ENCODE data around the gene DSTN. TPM values are rescaled to one million over a fixed set of nuclear protein-coding genes. Genes with fewer than 3 reads are reported as not detected.

Gene DSTN
- total and polyA plus RNA-seq, 2 donors: 60.7 to 310 TPM

DNA sequence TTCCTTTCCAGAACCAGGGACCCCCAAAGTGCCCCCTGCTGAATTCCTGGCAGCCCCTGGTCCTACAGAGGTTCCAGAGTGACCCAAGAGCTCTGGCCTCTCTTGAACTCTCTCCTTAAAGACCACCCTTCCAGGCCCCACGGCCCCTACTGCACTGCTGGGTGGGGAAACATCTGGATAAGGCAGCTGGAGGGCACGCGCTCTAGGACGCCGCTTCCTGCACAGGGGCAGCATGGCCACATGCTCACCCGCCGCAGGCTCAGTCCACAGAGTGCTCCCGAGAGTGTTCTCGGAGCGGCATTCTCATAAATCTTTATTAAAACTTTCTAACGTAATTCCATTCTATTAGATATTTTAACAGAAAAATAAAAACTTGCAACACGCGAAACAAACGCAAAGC, 75.1 kb downstream of the DSTN start:
- H3K4me1 ChIP-seq (ENCODE audit: control insufficient read depth in 2 of 2, insufficient read depth in 2 of 2, low read length in 2 of 2): peaks cover 7 to 44% of the 10 kb centered on the region in 2 donors
- H3K36me3 ChIP-seq (ENCODE audit: control insufficient read depth in 2 of 2, insufficient read depth in 2 of 2, low read length in 1 of 2): peaks cover 11 to 14% of the 10 kb centered on the region in 2 donors
- H3K27me3 ChIP-seq (ENCODE audit: control insufficient read depth in 2 of 2, insufficient read depth in 1 of 2, low read length in 1 of 2): no peaks in the 10 kb centered on the region
- DNase-seq (ENCODE audit: low read depth in 6 of 9, low spot score in 9 of 9): no peak
- H3K9me3 ChIP-seq (ENCODE audit: control insufficient read depth in 2 of 2, insufficient read depth in 1 of 2, low read length in 1 of 2): no peaks in the 10 kb centered on the region
- 96% methylated on average over 14 of the region's 14 CpGs for WGBS
- H3K27ac ChIP-seq (ENCODE audit: low read depth in 1 of 2, low read length in 1 of 2): no peak overlapping the region
- no peak overlapping the region for H3K4me3 ChIP-seq (ENCODE audit: low read length in 2 of 2)

DNA sequence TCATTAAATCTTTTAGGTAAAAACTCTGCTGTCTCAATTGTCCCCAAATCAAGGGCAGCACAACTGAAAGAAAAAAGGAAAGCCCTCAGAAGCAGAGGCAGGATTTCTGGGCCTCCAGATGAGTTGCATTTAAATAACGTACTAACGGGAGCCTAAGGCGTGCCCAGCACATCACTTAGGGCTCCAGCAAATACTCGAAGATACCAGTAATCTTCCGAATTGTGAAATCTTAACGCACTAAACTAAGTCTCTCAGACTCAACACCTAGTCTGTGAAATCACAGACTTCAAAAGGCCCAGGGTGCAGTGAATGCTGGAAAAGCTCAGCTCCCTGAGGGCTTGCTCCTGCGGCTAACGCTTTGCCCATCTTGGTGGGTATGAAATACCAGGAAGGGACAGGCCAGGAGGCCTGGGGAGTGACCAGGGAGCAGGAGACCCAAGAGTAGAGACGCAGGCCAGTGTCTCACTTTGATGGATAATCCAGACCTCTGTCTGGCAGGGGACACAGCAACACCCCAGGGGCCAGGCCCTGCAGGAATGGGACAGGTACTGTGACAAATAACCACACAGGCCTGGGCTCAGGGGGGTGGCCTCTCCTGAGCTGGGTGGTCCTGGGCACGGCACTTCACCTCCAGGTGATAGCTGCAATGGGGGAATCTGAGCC, 75.8 kb downstream of the DSTN start:
- Histone ChIP-seq H3K4me1 (ENCODE audit: control insufficient read depth in 2 of 2, insufficient read depth in 2 of 2, low read length in 2 of 2) (peaks cover 7 to 51% of the 10 kb centered on the region in 2 donors), H3K9me3 (ENCODE audit: control insufficient read depth in 2 of 2, insufficient read depth in 1 of 2, low read length in 1 of 2) (no peaks in the 10 kb centered on the region), H3K27me3 (ENCODE audit: control insufficient read depth in 2 of 2, insufficient read depth in 1 of 2, low read length in 1 of 2) (no peaks in the 10 kb centered on the region), H3K36me3 (ENCODE audit: control insufficient read depth in 2 of 2, insufficient read depth in 2 of 2, low read length in 1 of 2) (peaks cover 6 to 14% of the 10 kb centered on the region in 2 donors), H3K27ac (ENCODE audit: low read depth in 1 of 2, low read length in 1 of 2) (no peak overlapping the region), H3K4me3 (ENCODE audit: low read length in 2 of 2) (no peak overlapping the region)
- DNase-seq (ENCODE audit: low read depth in 6 of 9, low spot score in 9 of 9): no peak
- 97% methylated on average over 10 of the region's 10 CpGs for WGBS

DNA sequence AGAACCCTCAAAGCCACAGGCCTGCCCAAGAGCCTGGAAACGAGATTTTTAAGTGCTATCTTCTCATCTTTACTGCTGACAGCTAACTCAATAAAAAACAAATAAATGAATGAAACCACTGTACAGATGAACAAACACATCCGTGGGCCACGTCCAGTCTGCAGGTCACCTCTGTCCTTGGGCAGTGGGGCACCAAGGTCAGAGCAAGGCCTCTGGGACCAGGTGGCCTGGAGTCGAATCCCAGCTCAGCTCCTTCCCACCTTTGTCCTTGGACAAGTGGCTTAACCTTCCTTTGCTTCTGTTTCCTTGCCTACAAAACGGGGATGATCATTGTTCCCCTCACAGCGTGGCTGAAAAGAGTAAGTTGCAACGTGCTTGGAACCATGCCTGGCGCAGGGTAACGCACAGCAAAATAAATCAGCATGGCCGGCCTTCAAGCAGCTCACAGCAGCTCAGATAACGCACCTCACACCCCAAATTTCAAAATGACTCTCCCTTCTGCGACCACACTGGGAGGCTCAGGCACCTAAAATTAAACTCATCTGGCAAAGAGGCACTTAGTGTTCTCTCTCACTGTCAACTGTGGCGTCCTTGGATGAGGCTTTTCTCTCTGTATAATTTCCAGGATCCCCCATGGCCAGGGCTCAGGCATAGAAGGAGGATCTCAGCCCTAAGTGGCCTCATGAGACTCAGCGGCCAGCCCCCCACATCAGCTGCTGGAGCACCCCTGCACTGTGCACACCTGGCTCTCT, 76.5 kb downstream of the DSTN start:
- Histone ChIP-seq H3K36me3 (ENCODE audit: control insufficient read depth in 2 of 2, insufficient read depth in 2 of 2, low read length in 1 of 2) (peaks cover 2 to 6% of the 10 kb centered on the region in 2 donors), H3K27me3 (ENCODE audit: control insufficient read depth in 2 of 2, insufficient read depth in 1 of 2, low read length in 1 of 2) (no peaks in the 10 kb centered on the region), H3K27ac (ENCODE audit: low read depth in 1 of 2, low read length in 1 of 2) (no peak overlapping the region), H3K4me3 (ENCODE audit: low read length in 2 of 2) (no peak overlapping the region), H3K4me1 (ENCODE audit: control insufficient read depth in 2 of 2, insufficient read depth in 2 of 2, low read length in 2 of 2) (peaks cover 7 to 57% of the 10 kb centered on the region in 2 donors), H3K9me3 (ENCODE audit: control insufficient read depth in 2 of 2, insufficient read depth in 1 of 2, low read length in 1 of 2) (no peaks in the 10 kb centered on the region)
- no peak for DNase-seq (ENCODE audit: low read depth in 6 of 9, low spot score in 9 of 9)
- WGBS: 91% methylated on average over 14 of the region's 14 CpGs

DNA sequence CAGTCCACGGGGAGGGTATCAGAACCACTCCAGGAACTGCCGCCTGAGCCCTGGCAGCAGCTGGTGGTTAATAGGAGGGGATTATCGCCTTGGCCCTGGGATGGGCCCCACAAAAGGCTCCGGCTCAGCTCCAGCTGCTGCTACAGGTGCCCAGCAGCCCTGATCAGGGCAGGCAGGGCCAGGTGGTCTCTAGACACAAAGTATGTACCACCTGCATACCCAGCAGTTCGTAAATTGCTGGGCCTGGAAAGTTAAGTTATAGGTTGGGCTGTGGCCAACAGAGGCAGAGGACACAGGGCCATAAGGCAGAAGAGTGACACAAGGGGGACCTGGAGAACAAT, 77.1 kb downstream of the DSTN start:
- H3K4me3 ChIP-seq (ENCODE audit: low read length in 2 of 2): no peak overlapping the region
- WGBS: 45% methylated on average over 5 of the region's 5 CpGs
- peaks cover 2% of the 10 kb centered on the region in 2 donors for H3K36me3 ChIP-seq (ENCODE audit: control insufficient read depth in 2 of 2, insufficient read depth in 2 of 2, low read length in 1 of 2)
- peak overlapping the region in 1 of 2 donors; percentile 26 for H3K27ac ChIP-seq (ENCODE audit: low read depth in 1 of 2, low read length in 1 of 2)
- no peaks in the 10 kb centered on the region for H3K9me3 ChIP-seq (ENCODE audit: control insufficient read depth in 2 of 2, insufficient read depth in 1 of 2, low read length in 1 of 2)
- DNase-seq (ENCODE audit: low read depth in 6 of 9, low spot score in 9 of 9): peak in 2 of 9 donors; percentile 45 to 63
- H3K4me1 ChIP-seq (ENCODE audit: control insufficient read depth in 2 of 2, insufficient read depth in 2 of 2, low read length in 2 of 2): peaks cover 7 to 63% of the 10 kb centered on the region in 2 donors
- no peaks in the 10 kb centered on the region for H3K27me3 ChIP-seq (ENCODE audit: control insufficient read depth in 2 of 2, insufficient read depth in 1 of 2, low read length in 1 of 2)

DNA sequence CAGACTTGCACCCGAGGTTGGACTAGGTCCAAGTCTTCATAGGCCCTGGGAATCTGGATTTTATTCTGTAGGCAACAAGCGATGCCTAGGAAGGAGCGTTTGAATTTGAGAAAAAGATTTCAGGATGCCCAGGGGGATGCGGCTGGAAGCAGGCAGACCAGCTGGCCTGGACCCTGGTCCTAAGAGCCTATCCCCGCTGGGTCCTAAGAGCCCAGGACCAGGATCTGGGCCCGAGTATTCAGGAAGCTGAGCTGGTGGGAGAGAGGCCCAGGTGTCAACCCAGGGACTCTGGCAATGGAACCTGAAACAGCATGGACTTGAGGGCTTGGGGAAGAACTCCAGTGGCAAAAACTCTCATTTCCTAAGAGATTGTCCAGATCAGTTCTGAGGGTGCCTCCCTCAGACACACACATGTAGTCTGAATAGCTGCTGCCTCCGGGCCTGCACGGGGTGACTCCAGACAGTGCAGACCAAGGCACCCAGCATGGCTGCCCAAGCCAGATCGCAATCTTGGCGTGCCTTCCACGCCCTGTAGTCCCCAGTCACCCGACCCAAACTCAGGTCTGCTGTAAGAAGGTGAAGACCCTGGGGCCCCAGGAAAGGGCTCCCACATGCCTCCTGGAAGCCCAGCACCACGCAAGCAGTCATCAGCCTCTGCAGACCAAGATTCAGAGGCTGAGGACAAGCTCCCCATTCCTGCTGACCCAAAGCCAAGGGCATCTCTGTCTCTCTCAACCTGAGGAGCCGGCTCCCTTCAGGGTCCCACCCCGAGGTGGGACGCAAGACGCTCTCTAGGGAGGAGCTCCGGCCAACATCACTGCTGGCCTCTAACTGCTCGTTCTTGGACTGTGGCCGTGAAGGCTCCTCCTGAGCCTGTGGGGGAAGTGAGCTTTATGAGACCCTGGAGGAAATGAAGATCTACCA, 77.8 kb downstream of the DSTN start:
- no peak for DNase-seq (ENCODE audit: low read depth in 6 of 9, low spot score in 9 of 9)
- Histone ChIP-seq H3K4me1 (ENCODE audit: control insufficient read depth in 2 of 2, insufficient read depth in 2 of 2, low read length in 2 of 2) (peaks cover 7 to 70% of the 10 kb centered on the region in 2 donors), H3K36me3 (ENCODE audit: control insufficient read depth in 2 of 2, insufficient read depth in 2 of 2, low read length in 1 of 2) (no peaks in the 10 kb centered on the region), H3K9me3 (ENCODE audit: control insufficient read depth in 2 of 2, insufficient read depth in 1 of 2, low read length in 1 of 2) (no peaks in the 10 kb centered on the region), H3K4me3 (ENCODE audit: low read length in 2 of 2) (no peak overlapping the region), H3K27ac (ENCODE audit: low read depth in 1 of 2, low read length in 1 of 2) (no peak overlapping the region), H3K27me3 (ENCODE audit: control insufficient read depth in 2 of 2, insufficient read depth in 1 of 2, low read length in 1 of 2) (no peaks in the 10 kb centered on the region)
- WGBS: 97% methylated on average over 20 of the region's 20 CpGs

DNA sequence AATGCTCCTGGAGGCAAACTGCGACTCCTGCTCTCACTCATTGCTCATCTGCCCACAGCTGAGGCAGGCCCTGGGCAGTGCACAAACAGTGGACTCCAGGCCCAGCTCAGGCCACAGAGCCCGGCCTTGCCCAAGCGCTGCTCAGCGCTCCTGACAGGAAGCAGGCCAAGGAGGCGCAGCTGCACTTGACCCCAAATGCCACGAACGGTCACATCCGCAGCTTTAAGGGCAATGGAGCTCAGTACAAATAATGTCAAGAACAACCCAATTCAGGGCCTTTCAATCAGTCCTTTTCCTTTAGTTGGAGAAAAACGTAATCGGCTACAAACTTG, 78.4 kb downstream of the DSTN start:
- H3K36me3 ChIP-seq (ENCODE audit: control insufficient read depth in 2 of 2, insufficient read depth in 2 of 2, low read length in 1 of 2): no peaks in the 10 kb centered on the region
- no peaks in the 10 kb centered on the region for H3K9me3 ChIP-seq (ENCODE audit: control insufficient read depth in 2 of 2, insufficient read depth in 1 of 2, low read length in 1 of 2)
- peak in 2 of 9 donors; percentile 48 to 77 for DNase-seq (ENCODE audit: low read depth in 6 of 9, low spot score in 9 of 9)
- no peaks in the 10 kb centered on the region for H3K27me3 ChIP-seq (ENCODE audit: control insufficient read depth in 2 of 2, insufficient read depth in 1 of 2, low read length in 1 of 2)
- no peak overlapping the region for H3K27ac ChIP-seq (ENCODE audit: low read depth in 1 of 2, low read length in 1 of 2)
- WGBS: 88% methylated on average over 10 of the region's 10 CpGs
- peaks cover 7 to 76% of the 10 kb centered on the region in 2 donors for H3K4me1 ChIP-seq (ENCODE audit: control insufficient read depth in 2 of 2, insufficient read depth in 2 of 2, low read length in 2 of 2)
- no peak overlapping the region for H3K4me3 ChIP-seq (ENCODE audit: low read length in 2 of 2)

DNA sequence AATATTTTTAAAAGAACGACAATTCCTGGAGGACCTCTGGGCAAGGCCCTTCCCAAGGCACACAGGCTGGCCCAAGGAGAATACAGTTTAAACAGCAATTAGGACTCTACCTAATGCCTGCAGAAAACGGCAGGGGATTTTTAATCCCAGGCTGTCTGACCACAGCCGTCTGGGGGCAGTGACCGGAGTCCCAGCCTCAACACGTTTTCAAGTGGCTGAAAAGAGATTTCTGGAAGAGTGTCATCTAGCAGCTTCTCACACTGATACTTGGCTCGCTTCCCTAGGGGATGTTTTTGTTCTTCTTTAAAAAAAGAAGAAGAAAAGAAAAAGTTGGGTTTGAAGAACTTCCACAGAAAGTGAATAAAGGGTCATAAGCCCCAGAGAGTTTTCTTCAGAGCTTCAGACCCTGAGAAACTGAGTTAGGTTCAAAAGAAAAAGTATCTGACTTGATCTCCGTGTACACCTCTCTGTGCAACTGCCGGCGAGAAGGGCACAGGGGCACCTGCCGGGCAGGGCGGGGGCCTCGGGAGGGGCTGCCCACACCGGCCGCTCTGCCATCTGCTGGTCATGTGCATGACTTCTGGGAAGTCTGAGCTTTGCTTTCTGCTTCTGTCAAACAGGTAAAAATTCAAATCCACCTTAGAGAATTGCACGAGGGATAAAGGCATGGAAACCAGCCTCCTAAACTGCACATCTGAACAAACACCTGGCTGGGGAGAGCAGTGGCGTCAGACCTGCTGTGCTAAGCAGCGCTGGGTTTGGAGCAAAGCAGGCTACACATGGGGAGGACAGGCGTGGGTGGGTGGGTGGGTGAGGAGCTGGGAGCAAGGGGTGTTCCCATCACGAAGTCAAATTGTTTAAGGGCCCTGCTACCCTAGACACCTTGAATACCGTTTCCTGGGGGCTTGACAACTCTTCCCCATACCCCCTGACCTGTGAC, 79.2 kb downstream of the DSTN start:
- peaks cover 7 to 77% of the 10 kb centered on the region in 2 donors for H3K4me1 ChIP-seq (ENCODE audit: control insufficient read depth in 2 of 2, insufficient read depth in 2 of 2, low read length in 2 of 2)
- peak in 5 of 9 donors; percentile 52 to 80 (median 59) for DNase-seq (ENCODE audit: low read depth in 6 of 9, low spot score in 9 of 9)
- H3K4me3 ChIP-seq (ENCODE audit: low read length in 2 of 2): no peak overlapping the region
- no peaks in the 10 kb centered on the region for H3K27me3 ChIP-seq (ENCODE audit: control insufficient read depth in 2 of 2, insufficient read depth in 1 of 2, low read length in 1 of 2)
- peak overlapping the region in 1 of 2 donors; percentile 84 for H3K27ac ChIP-seq (ENCODE audit: low read depth in 1 of 2, low read length in 1 of 2)
- peaks cover 0 to 2% of the 10 kb centered on the region in 2 donors for H3K36me3 ChIP-seq (ENCODE audit: control insufficient read depth in 2 of 2, insufficient read depth in 2 of 2, low read length in 1 of 2)
- H3K9me3 ChIP-seq (ENCODE audit: control insufficient read depth in 2 of 2, insufficient read depth in 1 of 2, low read length in 1 of 2): no peaks in the 10 kb centered on the region
- WGBS: 52% methylated on average over 20 of the region's 20 CpGs

DNA sequence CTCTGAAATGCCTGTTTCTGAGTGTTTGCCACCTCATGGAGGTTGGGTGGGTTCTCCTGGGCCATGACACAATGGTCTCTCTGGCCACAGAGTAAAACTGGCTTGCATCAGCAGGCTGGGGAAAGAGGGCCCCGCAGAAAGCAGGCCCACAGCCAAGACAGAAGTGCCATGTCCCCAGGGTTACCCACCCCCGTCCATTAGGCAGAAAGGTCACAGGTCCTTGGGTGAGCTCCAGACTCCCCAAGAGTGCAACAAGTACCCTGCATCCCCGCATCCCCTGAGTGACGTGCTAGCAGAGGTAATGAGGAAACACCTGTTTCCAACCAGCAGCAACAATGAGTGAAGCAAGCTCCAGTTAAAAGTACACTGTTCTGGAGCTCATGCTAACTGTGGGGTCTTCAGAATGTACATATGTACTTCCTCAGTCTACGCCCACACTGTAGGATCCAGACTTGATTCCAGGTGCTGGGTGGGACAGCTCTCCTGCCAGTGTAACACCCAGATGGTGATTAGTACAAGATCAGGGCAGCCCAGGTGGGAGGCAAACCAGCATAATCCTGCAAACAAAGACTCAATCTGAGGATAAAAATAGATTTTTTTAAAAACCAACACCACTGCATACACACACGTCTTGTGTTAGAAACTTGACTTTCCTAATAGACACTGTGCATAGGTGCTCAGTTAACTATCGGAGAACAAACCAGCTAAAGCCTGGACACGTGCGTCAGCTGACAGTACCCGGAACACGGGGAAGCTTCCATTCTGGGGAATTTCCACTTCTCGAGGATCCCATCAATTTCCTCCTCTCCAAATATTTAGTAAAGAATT, 80.6 kb downstream of the DSTN start:
- H3K36me3 ChIP-seq (ENCODE audit: control insufficient read depth in 2 of 2, insufficient read depth in 2 of 2, low read length in 1 of 2): peaks cover 0 to 2% of the 10 kb centered on the region in 2 donors
- H3K27ac ChIP-seq (ENCODE audit: low read depth in 1 of 2, low read length in 1 of 2): peak overlapping the region in 1 of 2 donors; percentile 84
- peak in 4 of 9 donors; percentile 57 to 84 (median 63) for DNase-seq (ENCODE audit: low read depth in 6 of 9, low spot score in 9 of 9)
- H3K4me3 ChIP-seq (ENCODE audit: low read length in 2 of 2): no peak overlapping the region
- WGBS: 68% methylated on average over 12 of the region's 12 CpGs
- no peaks in the 10 kb centered on the region for H3K27me3 ChIP-seq (ENCODE audit: control insufficient read depth in 2 of 2, insufficient read depth in 1 of 2, low read length in 1 of 2)
- peaks cover 7 to 74% of the 10 kb centered on the region in 2 donors for H3K4me1 ChIP-seq (ENCODE audit: control insufficient read depth in 2 of 2, insufficient read depth in 2 of 2, low read length in 2 of 2)
- H3K9me3 ChIP-seq (ENCODE audit: control insufficient read depth in 2 of 2, insufficient read depth in 1 of 2, low read length in 1 of 2): no peaks in the 10 kb centered on the region

All from thymus (tissue), 11 donors.